ENCODE data around the gene SNTB2.

DNA sequence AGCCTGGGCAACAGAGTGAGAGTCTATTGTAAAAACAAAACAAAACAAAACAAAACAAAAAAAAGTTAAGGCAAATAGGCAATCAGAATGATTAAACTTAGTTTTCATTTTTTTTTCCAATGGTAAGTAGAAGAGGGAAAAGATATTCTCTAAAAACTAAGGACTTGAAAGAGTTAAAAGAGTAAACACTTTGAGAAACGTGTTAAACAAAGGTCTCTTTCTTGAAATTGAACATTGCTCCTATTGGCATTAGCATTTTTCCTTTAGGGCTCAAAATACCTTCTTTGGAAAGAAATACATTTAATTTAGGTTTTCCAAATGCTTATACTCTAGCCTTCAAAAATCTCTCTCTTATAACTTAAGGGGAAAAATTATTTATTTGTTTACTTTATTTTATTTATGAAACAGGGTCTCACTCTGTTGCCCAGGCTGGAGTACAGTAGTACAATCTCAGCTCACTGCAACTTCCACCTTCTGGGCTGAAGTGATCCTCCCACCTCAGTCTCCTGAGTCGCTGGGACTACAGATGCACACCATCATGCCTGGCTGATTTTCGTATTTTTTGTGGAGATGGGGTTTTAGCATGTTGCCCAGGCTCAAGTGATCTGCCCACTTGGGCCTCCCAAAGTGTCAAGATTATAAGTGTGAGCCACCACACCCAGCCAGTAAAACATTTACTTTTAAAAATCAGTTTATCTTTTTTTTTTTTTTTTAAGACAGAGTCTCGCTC lies 79.5 kb downstream of the SNTB2 start:
- TF ChIP-seq, protein P1, sequence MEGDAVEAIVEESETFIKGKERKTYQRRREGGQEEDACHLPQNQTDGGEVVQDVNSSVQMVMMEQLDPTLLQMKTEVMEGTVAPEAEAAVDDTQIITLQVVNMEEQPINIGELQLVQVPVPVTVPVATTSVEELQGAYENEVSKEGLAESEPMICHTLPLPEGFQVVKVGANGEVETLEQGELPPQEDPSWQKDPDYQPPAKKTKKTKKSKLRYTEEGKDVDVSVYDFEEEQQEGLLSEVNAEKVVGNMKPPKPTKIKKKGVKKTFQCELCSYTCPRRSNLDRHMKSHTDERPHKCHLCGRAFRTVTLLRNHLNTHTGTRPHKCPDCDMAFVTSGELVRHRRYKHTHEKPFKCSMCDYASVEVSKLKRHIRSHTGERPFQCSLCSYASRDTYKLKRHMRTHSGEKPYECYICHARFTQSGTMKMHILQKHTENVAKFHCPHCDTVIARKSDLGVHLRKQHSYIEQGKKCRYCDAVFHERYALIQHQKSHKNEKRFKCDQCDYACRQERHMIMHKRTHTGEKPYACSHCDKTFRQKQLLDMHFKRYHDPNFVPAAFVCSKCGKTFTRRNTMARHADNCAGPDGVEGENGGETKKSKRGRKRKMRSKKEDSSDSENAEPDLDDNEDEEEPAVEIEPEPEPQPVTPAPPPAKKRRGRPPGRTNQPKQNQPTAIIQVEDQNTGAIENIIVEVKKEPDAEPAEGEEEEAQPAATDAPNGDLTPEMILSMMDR (IDR thresholded peaks at IDR 0.05), result no peak
- TF ChIP-seq POLR2AphosphoS5 (IDR thresholded peaks at IDR 0.05), result no peak
- TF ChIP-seq POLR2A (IDR thresholded peaks at IDR 0.05), result no peak

All from prostate gland (tissue), 2 donors.